C4-2B (cell line): ENCODE data around the gene SMKR1.

Experiments used
- H3K27ac ChIP-seq: fragments of 450-650 bp; 2 replicates; pipeline ENCODE4 v1.5.1; 2017
- CTCF ChIP-seq: fragments of 450-650 bp; conservative IDR thresholded peaks from 2 replicates; pipeline ENCODE4 v1.5.1; 2017; ENCODE audit warnings: mild to moderate bottlenecking
- ZFX ChIP-seq: fragments of 450-650 bp; IDR thresholded peaks from 2 replicates; pipeline ENCODE4 v1.6.1; 2017

Gene SMKR1

GRCh38 chr7:129461809-129462208, 40.5 kb upstream of the SMKR1 start:
- no peak overlapping the region for H3K27ac ChIP-seq
- TF ChIP-seq CTCF (no peak), ZFX (no peak)

GRCh38 chr7:129462420-129462819, 39.9 kb upstream of the SMKR1 start:
- no peak overlapping the region for H3K27ac ChIP-seq
- TF ChIP-seq ZFX = no peak
- TF ChIP-seq CTCF = no peak

- no peak overlapping the region for H3K27ac ChIP-seq
- TF ChIP-seq ZFX = no peak
- TF ChIP-seq CTCF = no peak
Measured at GRCh38 chr7:129464194-129464593, 38.1 kb upstream of the SMKR1 start.

GRCh38 chr7:129465080-129465479, 37.3 kb upstream of the SMKR1 start:
- no peak for TF ChIP-seq ZFX
- no peak for TF ChIP-seq CTCF
- H3K27ac ChIP-seq = no peak overlapping the region

GRCh38 chr7:129466796-129467195, 35.5 kb upstream of the SMKR1 start:
- TF ChIP-seq ZFX = no peak
- TF ChIP-seq CTCF = no peak
- H3K27ac ChIP-seq = no peak overlapping the region

- no peak for TF ChIP-seq CTCF
- no peak for TF ChIP-seq ZFX
- no peak overlapping the region for H3K27ac ChIP-seq
Measured at GRCh38 chr7:129468087-129468486, 34.2 kb upstream of the SMKR1 start.

GRCh38 chr7:129468547-129468946, 33.8 kb upstream of the SMKR1 start:
- no peak for TF ChIP-seq CTCF
- TF ChIP-seq ZFX = no peak
- H3K27ac ChIP-seq = no peak overlapping the region
